ENCODE measurements around the gene KRTAP5-9.

DNA sequence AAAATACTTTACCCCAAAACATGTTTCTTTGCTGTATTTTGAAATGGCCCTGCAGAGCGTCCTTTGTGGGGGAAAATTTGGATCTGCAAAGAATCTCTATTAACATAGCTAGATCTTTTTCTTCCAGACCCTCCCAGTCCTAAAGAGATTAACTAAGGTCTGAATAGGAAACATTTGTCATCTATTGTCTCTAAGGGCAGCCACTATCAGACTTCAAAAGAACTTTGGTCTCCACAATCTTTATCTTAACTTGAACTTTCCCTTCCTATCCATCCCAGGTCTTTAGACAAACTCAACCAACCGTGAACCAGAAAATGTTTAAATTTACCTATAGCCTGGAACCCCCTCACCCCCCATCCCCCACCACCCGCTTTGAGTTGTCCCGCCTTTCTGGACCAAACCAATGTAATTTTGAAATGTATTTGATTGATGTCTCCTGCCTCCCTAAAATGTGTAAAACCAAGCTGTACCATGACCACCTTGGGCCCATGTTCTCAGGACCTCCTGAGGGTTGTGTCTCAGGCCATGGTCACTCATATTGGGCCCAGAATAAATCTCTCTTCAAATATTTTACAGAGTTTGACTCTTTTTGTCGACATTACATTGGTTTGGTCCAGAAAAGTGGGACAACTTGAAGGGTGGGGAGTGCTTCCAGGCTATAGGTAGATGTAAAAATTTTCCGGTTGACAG, 3.5 kb upstream of the KRTAP5-9 start:
- TF ChIP-seq, protein P1, sequence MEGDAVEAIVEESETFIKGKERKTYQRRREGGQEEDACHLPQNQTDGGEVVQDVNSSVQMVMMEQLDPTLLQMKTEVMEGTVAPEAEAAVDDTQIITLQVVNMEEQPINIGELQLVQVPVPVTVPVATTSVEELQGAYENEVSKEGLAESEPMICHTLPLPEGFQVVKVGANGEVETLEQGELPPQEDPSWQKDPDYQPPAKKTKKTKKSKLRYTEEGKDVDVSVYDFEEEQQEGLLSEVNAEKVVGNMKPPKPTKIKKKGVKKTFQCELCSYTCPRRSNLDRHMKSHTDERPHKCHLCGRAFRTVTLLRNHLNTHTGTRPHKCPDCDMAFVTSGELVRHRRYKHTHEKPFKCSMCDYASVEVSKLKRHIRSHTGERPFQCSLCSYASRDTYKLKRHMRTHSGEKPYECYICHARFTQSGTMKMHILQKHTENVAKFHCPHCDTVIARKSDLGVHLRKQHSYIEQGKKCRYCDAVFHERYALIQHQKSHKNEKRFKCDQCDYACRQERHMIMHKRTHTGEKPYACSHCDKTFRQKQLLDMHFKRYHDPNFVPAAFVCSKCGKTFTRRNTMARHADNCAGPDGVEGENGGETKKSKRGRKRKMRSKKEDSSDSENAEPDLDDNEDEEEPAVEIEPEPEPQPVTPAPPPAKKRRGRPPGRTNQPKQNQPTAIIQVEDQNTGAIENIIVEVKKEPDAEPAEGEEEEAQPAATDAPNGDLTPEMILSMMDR (IDR thresholded peaks at IDR 0.05; ENCODE audit: low read depth, low read length, missing input control): no peak
- TF ChIP-seq, protein P2, sequence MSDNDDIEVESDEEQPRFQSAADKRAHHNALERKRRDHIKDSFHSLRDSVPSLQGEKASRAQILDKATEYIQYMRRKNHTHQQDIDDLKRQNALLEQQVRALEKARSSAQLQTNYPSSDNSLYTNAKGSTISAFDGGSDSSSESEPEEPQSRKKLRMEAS (IDR thresholded peaks at IDR 0.05): no peak
- no peak for TF ChIP-seq YY1 (IDR thresholded peaks at IDR 0.05)
- TF ChIP-seq, protein P3, sequence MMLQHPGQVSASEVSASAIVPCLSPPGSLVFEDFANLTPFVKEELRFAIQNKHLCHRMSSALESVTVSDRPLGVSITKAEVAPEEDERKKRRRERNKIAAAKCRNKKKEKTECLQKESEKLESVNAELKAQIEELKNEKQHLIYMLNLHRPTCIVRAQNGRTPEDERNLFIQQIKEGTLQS (IDR thresholded peaks at IDR 0.05): no peak
- TF ChIP-seq EGR1 (IDR thresholded peaks at IDR 0.05; ENCODE audit: low read depth in 2 of 2): no peak
- TF ChIP-seq TAF1 (conservative IDR thresholded peaks at IDR 0.05): no peak
- TF ChIP-seq, protein P4, sequence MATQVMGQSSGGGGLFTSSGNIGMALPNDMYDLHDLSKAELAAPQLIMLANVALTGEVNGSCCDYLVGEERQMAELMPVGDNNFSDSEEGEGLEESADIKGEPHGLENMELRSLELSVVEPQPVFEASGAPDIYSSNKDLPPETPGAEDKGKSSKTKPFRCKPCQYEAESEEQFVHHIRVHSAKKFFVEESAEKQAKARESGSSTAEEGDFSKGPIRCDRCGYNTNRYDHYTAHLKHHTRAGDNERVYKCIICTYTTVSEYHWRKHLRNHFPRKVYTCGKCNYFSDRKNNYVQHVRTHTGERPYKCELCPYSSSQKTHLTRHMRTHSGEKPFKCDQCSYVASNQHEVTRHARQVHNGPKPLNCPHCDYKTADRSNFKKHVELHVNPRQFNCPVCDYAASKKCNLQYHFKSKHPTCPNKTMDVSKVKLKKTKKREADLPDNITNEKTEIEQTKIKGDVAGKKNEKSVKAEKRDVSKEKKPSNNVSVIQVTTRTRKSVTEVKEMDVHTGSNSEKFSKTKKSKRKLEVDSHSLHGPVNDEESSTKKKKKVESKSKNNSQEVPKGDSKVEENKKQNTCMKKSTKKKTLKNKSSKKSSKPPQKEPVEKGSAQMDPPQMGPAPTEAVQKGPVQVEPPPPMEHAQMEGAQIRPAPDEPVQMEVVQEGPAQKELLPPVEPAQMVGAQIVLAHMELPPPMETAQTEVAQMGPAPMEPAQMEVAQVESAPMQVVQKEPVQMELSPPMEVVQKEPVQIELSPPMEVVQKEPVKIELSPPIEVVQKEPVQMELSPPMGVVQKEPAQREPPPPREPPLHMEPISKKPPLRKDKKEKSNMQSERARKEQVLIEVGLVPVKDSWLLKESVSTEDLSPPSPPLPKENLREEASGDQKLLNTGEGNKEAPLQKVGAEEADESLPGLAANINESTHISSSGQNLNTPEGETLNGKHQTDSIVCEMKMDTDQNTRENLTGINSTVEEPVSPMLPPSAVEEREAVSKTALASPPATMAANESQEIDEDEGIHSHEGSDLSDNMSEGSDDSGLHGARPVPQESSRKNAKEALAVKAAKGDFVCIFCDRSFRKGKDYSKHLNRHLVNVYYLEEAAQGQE (IDR thresholded peaks at IDR 0.05): no peak
- TF ChIP-seq RAD21 (IDR thresholded peaks at IDR 0.05): no peak

All from liver (tissue), 3 donors.